ENCODE data around the gene TRAM2.

Gene TRAM2

GRCh38 chr6:52530351-52530750 is 46.5 kb downstream of the TRAM2 start:
- DNase-seq: no peak

- DNase-seq: no peak
Observed at GRCh38 chr6:52529311-52529710, 47.5 kb downstream of the TRAM2 start.

DNA sequence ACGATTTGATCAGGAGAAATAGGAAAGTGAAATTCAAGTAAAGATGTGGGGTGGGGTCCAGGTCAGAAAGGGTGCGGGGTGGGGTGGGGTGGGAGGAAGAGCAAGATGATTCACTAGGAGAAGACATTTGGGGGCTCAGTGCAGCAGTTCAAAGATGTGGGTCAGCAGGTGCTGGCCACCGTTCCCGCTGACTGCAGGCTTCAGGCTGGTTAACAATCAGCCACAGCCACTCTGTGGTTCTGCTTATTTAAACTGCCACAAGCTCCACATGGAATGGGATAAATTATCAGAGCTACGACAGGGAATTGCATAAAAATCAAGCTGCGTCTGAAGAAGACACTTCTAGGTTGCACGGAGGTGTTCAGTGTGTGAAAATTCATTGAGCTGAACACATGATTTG is 49.4 kb downstream of the TRAM2 start:
- DNase-seq: no peak

- DNase-seq: no peak
Observed at GRCh38 chr6:52526634-52527033, 50.2 kb downstream of the TRAM2 start.

GRCh38 chr6:52524918-52525317 is 51.9 kb downstream of the TRAM2 start:
- no peak for DNase-seq

GRCh38 chr6:52523378-52524142 is 53.3 kb downstream of the TRAM2 start:
- DNase-seq: no peak

- DNase-seq: no peak
Observed at GRCh38 chr6:52522655-52523054, 54.2 kb downstream of the TRAM2 start.

- DNase-seq: no peak
Observed at GRCh38 chr6:52522151-52522626, 54.7 kb downstream of the TRAM2 start.

DNA sequence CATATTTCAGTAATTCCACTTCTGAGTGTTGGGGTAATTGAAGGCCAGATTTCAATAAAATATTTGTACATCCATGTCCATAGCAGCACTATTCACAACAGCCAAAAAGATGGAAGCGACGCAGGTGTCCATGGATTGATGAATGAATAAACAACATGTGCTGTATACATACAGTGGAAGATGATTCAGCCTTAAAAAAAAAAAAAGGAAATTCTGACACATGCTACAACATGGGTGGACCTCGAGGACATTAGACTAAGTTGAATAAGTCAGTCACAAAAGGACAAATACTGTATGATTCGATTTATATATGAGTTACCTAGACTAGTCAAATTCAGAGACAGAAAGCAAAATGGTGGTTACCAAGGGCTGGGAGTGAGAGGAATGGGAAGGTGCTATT is 57.2 kb downstream of the TRAM2 start:
- no peak for DNase-seq

DNA sequence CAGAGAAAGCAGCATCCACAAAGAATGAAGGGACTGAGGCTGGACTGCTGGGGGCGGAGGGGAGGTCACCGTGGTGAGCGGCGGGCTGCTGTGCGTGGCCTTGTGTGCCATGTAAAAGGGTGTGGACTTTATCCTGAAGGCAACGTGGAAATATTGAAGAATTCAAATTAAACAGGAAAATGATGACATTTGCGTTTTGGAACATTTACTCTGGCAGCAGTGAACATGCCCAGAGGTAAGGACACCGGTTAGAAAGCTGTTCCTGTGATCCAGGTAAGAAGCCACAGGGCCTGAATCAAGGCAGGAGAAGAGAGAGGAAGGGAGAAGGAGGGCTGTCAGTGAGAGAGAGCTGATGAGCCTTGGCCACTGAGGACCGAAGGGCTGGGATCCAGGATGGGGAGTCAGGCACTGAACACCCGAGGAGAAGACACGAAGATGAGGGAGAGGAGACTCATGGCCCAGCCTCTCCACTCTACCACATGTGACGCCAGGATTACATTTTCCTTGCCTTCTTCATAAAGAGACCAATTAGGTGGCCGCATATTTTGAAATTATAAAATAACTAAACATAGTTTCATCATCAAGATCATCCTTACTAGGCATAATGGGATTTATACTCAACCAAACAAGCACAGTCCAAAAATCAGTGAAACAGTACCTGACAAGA is 58.4 kb downstream of the TRAM2 start:
- no peak for DNase-seq

DNA sequence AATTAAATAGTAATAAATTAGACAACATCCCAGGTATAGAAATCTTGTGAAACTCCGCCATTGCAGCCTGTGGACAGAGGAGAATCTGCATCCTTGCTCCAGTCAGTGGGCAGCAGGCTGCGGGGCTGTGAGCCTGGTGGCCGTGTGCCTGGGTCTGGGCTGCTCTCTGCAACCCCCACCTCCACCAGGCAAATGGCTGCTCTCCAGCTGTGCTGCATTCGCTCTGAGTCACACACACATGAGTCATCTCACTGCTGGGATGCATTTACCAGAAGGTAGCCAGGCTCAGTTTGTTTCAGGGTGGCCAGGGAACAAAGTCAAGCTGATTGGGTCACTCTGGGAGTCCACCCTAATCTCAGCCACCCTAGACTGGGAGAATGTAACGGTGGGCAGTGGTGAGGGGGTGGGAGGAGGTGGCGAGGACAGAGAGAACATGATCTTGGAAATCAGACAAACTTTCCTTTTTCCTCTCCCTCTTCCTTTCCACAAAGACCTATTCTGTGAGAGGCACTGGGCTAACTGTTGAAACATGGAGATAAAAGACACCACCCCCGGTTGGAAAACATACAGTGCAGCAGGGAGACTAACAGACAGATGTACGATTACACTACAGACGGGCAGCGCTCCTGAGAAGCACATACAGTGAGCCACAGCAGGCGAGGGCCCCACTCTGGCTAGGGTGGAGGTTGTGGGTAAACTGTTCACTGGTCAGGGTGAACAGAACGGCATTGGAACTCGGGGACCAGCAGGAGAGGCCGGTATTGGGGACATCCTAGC is 59.2 kb downstream of the TRAM2 start:
- DNase-seq: no peak

- DNase-seq: no peak
Observed at GRCh38 chr6:52516943-52517342, 59.9 kb downstream of the TRAM2 start.

DNA sequence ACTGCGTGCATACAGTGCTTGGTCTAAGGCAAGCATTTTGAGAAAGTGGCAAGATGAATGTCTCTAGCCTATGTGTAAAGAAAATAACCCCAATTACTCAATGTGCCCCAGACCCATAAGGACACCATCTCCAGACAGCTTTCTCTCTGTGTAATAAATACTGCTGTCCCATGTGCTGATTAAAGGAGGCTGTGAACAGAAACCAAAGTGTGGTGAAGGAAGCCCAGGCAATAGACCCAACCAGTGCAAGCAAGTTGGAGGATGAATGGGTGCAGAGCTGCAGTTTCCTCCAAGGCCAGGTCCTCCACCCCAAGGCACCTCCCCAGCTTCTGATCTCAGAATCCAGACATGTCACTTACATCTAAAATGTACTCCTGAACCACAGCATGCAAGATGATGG is 60.6 kb downstream of the TRAM2 start:
- DNase-seq: no peak

DNA sequence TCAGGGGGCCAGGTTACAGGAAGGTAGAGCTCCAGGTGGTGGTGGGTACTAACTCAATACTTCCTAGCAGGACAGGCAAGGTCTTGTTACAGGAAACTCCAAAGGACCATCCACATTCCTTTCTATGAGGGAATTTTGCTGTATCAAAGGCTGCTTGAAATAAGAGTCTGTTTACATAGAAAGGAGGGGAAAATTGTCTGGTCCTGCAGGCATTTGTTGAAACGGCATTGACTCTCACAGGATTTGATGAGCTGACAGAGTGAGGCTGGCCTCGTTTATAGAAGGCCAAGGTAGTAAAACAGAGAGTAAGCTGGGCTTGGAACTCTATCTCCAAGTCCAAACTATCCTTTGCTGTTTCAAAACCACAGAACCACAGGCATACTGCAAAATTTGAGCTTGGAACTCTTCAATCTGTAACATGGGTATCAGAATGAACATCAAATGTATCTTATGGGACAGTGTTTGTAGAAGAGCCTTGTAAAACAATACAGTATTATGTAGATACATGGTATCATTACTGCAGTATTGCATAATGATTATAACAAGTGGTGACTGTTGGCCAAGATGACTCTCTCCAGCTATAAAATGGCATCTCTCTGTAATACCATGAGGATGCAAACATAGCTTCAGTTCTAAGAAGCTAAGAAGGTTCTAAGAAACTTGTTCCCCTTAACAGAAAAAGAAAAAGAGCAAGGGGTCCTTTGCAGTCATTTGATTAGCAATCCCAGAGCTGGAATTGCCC is 61.5 kb downstream of the TRAM2 start:
- no peak for DNase-seq

DNA sequence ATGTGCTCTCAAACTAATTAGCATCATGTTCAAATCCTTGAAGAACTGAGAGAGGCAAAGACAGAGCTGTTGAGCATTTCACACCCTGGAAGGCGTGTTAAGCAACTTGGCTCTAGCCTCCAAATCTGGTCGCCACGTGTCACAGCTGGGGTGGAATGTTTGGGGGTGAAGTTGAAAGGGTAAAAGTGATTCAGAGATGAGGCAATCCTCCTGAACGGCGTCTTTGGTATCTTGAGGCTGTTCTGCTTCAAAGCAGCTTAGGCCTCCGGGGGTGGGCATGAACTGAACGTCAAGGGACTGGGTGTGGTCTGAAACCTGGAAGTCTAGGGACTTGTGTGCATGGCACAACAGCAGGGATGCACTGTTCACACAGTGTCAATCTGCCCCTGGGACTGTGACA is 62.3 kb downstream of the TRAM2 start:
- DNase-seq: no peak

DNA sequence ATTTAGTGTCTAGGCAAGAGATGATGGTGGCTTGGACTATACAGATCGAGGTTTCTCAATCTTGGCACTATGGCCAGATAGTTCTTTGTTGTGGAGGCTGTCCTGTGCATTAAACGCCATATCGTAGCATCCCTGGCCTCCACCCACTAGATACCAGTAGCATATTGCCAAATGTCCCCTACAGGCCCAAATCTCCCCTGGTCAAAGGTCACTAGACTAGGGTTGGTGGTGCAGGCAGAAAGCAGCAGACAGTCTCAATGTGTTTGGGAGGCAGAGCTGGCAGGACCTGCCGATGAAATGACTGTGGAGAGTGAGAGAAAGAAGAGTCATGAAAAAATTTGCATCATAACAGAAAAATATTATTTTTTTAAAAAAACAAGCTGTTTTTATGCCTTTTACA is 63.0 kb downstream of the TRAM2 start:
- DNase-seq: no peak

GRCh38 chr6:52513464-52513863 is 63.4 kb downstream of the TRAM2 start:
- no peak for DNase-seq

- peak; percentile 11 for DNase-seq
Observed at GRCh38 chr6:52512199-52512598, 64.7 kb downstream of the TRAM2 start.

- no peak for DNase-seq
Observed at GRCh38 chr6:52511572-52512151, 65.2 kb downstream of the TRAM2 start.

DNA sequence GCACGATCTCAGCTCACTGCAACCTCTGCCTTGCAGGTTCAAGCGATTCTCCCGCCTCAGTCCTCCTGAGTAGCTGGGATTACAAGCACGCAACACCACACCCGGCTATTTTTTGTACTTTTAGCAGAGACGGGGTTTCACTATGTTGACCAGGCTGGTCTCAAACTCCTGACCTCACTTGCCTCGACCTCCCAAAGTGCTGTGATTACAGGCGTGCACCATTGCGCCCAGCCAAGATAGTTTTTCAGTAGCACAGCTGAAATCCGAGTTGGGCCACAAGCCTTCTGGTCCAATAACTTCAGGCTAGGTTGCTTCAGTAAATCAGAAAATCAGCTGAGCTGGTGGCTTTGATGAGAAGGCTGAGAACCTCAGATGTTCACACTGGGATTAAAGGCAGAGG is 65.7 kb downstream of the TRAM2 start:
- DNase-seq: no peak

DNA sequence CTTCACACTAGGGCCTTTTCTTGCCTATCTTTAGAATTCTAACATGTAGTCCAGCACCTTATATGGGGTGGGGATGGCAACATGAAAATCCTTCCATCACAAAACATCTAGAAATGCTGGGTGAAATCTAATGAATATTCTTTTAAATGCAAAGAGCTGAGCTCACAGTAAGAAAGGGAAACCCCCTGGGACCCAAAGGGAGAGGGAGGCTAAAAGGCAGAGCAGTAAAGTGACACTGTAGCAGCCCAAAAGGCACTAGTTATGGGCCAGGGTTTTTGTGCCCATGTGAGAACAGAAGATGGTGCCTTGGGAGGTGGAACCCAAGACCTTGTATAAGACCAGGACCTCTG is 66.7 kb downstream of the TRAM2 start:
- no peak for DNase-seq

Data from right kidney (tissue), 1 donor.